ENCODE results near the gene SLC39A13. TPM values are rescaled to one million over a fixed set of nuclear protein-coding genes. Genes with fewer than 3 reads are reported as not detected.

The SLC39A13 gene
- total RNA-seq, 1 experiment from 2014 or later = 29.2 TPM

DNA sequence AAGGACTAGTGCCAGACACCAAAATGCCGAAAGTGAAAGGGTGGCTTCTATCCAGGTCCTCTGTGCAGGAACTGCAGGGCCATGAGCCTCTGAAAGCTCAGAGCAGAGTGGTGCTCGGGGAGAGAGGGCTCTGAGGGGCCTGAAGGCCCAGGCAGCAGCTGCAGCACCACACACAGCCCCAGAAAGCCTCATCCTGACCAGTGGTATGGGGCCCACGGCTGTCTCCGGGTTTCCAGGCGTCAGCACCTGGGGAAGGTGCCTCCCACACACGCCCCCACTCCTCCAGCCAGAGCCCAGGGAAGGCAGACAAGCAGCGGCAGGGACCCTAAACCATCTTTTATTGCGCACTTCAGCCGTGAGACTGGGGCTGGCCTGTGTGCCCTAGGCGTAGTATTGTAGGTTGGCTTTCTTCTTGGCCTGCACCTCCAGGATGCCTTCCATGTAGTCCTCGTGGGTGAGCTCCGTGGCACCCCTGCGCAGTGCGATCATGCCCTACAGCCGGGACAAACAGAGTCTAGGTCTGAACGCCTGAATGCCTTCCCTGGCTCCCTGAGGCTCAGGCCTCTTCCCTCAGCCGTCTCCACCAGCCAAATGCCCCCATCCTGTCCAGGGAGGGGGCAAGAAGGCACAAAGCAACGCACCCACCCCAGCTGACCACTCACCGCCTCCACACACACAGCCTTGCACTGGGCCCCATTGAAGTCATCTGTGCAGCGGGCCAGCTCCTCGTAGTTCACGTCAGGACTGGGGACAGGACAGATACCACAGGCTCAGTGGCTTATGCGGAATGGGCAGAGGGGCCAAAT, 10.3 kb downstream of the SLC39A13 start:
- Histone ChIP-seq H4K8ac (replicated peaks; ENCODE audit: insufficient read length, low read depth, low read length) (no peak overlapping the region), H3K23ac (ENCODE audit: insufficient read length, low read depth, low read length) (no peak overlapping the region), H2AK5ac (ENCODE audit: insufficient read length, low read length) (no peak overlapping the region), H3K14ac (ENCODE audit: insufficient read depth, low read length) (no peak overlapping the region), H3K9ac (ENCODE audit: extremely low read depth, insufficient read length, low read length) (no peak overlapping the region), H3K18ac (ENCODE audit: insufficient read length, low read depth, low read length) (no peak overlapping the region), H3T11ph (ENCODE audit: low read length) (no peak overlapping the region), H2BK5ac (ENCODE audit: insufficient read length, low read length) (no peak overlapping the region), H3K4ac (ENCODE audit: low read depth, low read length) (no peak overlapping the region), H3K79me1 (ENCODE audit: insufficient read depth, low read depth, low read length, poor library complexity, severe bottlenecking) (no peaks in the 10 kb centered on the region), H4K5ac (ENCODE audit: insufficient read length, low read depth, low read length) (no peak overlapping the region), H3K56ac (ENCODE audit: insufficient read length, low read depth, low read length) (no peak overlapping the region), H2BK15ac (ENCODE audit: low read depth, low read length) (no peak overlapping the region), H3K27ac (ENCODE audit: insufficient read length, low read depth, low read length) (no peak overlapping the region), H4K91ac (ENCODE audit: insufficient read length, low read depth, low read length) (no peak overlapping the region), H3K79me2 (ENCODE audit: insufficient read depth, low read length) (no peaks in the 10 kb centered on the region), H3K4me2 (ENCODE audit: insufficient read depth, insufficient read length, low read length) (no peak overlapping the region), H3K4me1 (ENCODE audit: insufficient read depth, low read length) (no peaks in the 10 kb centered on the region), H3K23me2 (ENCODE audit: insufficient read length, low read depth, low read length, poor library complexity, severe bottlenecking) (no peaks in the 10 kb centered on the region), H2BK20ac (ENCODE audit: low read depth, low read length, poor library complexity, severe bottlenecking) (no peak overlapping the region), H2BK120ac (ENCODE audit: low read depth, low read length, poor library complexity, severe bottlenecking) (no peak overlapping the region), H4K20me1 (ENCODE audit: control insufficient read depth, insufficient read depth, insufficient read length) (peaks cover 3% of the 10 kb centered on the region), H3K27me3 (ENCODE audit: insufficient read depth, low read length) (no peaks in the 10 kb centered on the region), H2BK12ac (ENCODE audit: insufficient read length, low read depth, low read length) (no peak overlapping the region), H3K9me3 (ENCODE audit: control insufficient read depth, low read depth, low read length) (no peaks in the 10 kb centered on the region), H2AFZ (ENCODE audit: low read length) (no peak overlapping the region)
- peaks cover 2 to 5% of the 10 kb centered on the region in 2 experiments; a peak in 2 of 4 replicates for H3K4me1 Mint-ChIP-seq
- no peaks in the 10 kb centered on the region for H3K27me3 Mint-ChIP-seq (ENCODE audit: low read depth)
- H3K36me3 Mint-ChIP-seq (ENCODE audit: insufficient read depth in 1 of 3, low read depth in 3 of 3) = peaks cover 35 to 75% (median 67%) of the 10 kb centered on the region in 3 experiments
- H3K4me3 Mint-ChIP-seq = no peak overlapping the region; a peak in 1 of 5 replicates
- TF ChIP-seq, protein P1, sequence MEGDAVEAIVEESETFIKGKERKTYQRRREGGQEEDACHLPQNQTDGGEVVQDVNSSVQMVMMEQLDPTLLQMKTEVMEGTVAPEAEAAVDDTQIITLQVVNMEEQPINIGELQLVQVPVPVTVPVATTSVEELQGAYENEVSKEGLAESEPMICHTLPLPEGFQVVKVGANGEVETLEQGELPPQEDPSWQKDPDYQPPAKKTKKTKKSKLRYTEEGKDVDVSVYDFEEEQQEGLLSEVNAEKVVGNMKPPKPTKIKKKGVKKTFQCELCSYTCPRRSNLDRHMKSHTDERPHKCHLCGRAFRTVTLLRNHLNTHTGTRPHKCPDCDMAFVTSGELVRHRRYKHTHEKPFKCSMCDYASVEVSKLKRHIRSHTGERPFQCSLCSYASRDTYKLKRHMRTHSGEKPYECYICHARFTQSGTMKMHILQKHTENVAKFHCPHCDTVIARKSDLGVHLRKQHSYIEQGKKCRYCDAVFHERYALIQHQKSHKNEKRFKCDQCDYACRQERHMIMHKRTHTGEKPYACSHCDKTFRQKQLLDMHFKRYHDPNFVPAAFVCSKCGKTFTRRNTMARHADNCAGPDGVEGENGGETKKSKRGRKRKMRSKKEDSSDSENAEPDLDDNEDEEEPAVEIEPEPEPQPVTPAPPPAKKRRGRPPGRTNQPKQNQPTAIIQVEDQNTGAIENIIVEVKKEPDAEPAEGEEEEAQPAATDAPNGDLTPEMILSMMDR (conservative IDR thresholded peaks at IDR 0.05) = no peak
- no peak for DNase-seq
- no CpG with 5 or more reads among the region's 23 CpGs for WGBS (ENCODE audit: extremely low coverage, insufficient read length, low lambda C conversion rate)
- H3K9me3 Mint-ChIP-seq = no peaks in the 10 kb centered on the region
- H3K27ac Mint-ChIP-seq = peak overlapping the region in 1 of 3 experiments; percentile 22; a peak in 3 of 7 replicates
